ENCODE measurements around the gene BMPER.

BMPER gene

DNA sequence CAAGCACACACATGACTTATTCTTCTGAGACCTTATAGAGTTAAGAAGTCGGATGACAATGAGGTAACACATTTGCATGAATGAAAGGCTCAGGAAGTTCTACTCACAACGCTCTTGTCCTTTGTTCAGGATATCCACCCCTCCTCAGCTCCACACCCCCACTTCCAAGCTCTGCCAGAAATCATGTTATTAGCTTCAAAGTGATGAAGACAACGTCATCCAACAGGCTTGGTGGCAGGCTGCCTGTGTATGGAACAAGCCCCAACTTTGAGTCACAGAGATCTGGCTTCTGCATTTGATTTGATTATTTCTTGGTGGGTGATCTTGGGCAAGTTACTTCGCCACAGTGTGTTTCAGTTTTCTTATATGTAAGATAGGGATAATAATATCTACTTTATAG is 12.4 kb upstream of the BMPER start:
- H3K9me3 ChIP-seq (ENCODE audit: severe bottlenecking): no peaks in the 10 kb centered on the region
- TF ChIP-seq, protein P1, sequence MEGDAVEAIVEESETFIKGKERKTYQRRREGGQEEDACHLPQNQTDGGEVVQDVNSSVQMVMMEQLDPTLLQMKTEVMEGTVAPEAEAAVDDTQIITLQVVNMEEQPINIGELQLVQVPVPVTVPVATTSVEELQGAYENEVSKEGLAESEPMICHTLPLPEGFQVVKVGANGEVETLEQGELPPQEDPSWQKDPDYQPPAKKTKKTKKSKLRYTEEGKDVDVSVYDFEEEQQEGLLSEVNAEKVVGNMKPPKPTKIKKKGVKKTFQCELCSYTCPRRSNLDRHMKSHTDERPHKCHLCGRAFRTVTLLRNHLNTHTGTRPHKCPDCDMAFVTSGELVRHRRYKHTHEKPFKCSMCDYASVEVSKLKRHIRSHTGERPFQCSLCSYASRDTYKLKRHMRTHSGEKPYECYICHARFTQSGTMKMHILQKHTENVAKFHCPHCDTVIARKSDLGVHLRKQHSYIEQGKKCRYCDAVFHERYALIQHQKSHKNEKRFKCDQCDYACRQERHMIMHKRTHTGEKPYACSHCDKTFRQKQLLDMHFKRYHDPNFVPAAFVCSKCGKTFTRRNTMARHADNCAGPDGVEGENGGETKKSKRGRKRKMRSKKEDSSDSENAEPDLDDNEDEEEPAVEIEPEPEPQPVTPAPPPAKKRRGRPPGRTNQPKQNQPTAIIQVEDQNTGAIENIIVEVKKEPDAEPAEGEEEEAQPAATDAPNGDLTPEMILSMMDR (IDR thresholded peaks at IDR 0.05; ENCODE audit: low read depth, low read length): no peak
- no peaks in the 10 kb centered on the region for H3K36me3 ChIP-seq
- no peaks in the 10 kb centered on the region for H3K27me3 ChIP-seq (ENCODE audit: insufficient read depth, low read depth, severe bottlenecking)
- H3K4me3 ChIP-seq (ENCODE audit: low read depth, low read length): no peak overlapping the region
- no peak overlapping the region for H3K27ac ChIP-seq
- no peak for DNase-seq

DNA sequence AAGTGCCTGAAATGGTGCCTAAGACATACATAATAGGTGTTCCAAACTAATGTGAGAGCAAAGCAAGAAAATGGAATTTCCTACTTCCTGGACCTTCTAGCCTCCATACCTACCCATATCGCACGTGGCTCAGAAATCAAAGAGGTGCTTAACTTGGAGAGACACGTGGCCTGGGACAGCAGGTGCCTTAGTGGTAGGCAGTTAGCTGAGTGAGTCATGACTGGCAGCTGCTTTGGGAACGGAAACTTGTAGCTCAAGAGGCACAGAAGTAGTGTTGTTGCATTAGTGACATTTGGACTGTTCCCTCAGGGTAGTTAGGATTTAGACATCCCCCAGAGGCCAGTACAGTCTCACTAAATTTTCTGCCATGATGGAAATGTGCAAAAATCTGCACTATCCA is 12.0 kb upstream of the BMPER start:
- TF ChIP-seq, protein P1 (IDR thresholded peaks at IDR 0.05; ENCODE audit: low read depth, low read length): no peak
- Histone ChIP-seq H3K9me3 (ENCODE audit: severe bottlenecking) (no peaks in the 10 kb centered on the region), H3K4me3 (ENCODE audit: low read depth, low read length) (no peak overlapping the region), H3K27me3 (ENCODE audit: insufficient read depth, low read depth, severe bottlenecking) (no peaks in the 10 kb centered on the region), H3K27ac (no peak overlapping the region), H3K36me3 (no peaks in the 10 kb centered on the region)
- DNase-seq: no peak

DNA sequence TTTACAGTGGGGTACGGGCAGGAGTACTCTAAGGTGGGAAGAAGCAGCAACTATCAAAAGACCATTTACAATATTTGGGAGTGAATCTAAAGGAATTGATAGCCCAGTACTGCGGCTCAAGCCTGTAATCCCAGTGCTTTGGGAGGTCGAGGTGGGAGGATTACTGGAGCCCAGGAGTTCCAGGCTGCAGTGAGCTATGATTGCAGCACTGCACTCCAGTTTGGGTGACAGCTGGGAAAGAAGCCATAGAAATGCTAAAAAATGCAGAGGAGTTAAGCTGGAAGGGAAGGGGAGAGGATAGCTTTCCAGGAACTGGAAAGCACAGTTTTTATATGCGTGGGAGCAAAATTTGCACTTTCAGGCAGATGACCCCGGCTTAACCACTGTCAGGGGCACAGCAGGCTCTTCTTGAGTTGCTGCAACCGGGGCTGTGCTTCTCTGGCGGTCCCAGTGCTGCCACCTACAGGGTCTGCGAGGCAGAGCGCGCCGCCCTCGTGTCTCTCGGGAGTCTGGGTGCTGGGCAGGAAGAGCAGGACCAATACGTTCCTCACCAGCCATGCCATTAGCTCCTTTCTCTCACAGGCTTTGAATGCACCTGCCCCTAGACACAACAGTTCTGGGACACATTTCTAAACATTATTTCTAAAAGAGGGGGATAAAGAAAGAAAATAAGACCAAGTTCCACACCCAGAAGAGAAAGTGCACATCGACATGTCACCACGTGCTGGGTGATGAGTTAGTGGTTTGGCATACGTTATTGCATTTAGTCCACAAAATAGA is 10.1 kb upstream of the BMPER start:
- no peaks in the 10 kb centered on the region for H3K36me3 ChIP-seq
- no peak overlapping the region for H3K27ac ChIP-seq
- H3K9me3 ChIP-seq (ENCODE audit: severe bottlenecking): no peaks in the 10 kb centered on the region
- H3K27me3 ChIP-seq (ENCODE audit: insufficient read depth, low read depth, severe bottlenecking): no peaks in the 10 kb centered on the region
- TF ChIP-seq, protein P1 (IDR thresholded peaks at IDR 0.05; ENCODE audit: low read depth, low read length): peak; percentile 92
- DNase-seq: peak; percentile 88
- no peak overlapping the region for H3K4me3 ChIP-seq (ENCODE audit: low read depth, low read length)

DNA sequence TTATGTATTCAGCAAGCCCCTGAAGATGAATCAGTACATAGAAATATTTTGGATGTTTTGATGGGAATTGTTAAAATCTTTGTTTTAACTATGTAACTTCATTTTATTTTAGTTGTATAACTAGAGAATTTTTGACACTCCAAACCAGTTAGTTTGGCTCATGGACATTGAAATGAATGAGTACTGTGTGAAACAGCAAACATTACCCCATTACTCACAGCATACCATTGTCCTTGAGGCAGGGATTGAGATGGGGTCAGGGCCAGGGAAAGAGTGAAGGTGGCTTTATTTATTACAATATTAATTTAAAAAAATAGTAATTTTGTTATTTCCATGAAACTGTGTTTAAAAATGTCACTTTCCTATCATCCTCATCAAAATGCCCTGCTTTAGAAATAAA is 4.8 kb upstream of the BMPER start:
- no peak overlapping the region for H3K27ac ChIP-seq

DNA sequence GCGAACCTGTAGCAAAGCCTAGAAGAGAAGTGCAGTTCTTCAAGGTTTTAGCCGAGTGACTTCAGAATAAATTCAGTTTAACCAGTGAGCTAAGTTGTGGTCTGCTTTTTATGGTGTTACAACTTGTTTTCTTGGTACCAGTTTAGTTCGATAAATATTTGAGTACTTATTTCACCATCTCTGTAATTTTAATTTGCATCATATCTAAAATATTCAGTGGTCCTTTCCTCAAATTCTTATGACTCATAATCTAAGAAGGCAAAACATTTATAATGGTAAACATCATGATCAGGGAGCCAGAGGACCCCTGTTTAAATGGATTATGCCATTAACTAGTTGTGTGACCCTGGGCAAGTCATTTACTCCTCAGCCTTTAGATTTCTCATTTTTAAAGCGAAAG is 4.1 kb upstream of the BMPER start:
- Histone ChIP-seq H3K27ac (no peak overlapping the region), H3K4me3 (ENCODE audit: low read depth, low read length) (no peak overlapping the region), H3K27me3 (ENCODE audit: insufficient read depth, low read depth, severe bottlenecking) (peaks cover 15% of the 10 kb centered on the region), H3K36me3 (no peaks in the 10 kb centered on the region), H3K9me3 (ENCODE audit: severe bottlenecking) (no peaks in the 10 kb centered on the region)
- no peak for DNase-seq
- TF ChIP-seq, protein P1 (IDR thresholded peaks at IDR 0.05; ENCODE audit: low read depth, low read length): no peak

More for the DNA sequence above, 4.8 kb upstream of the BMPER start:
- H3K36me3 ChIP-seq: no peaks in the 10 kb centered on the region
- TF ChIP-seq, protein P1 (IDR thresholded peaks at IDR 0.05; ENCODE audit: low read depth, low read length): no peak
- no peak overlapping the region for H3K4me3 ChIP-seq (ENCODE audit: low read depth, low read length)
- no peaks in the 10 kb centered on the region for H3K9me3 ChIP-seq (ENCODE audit: severe bottlenecking)
- no peak for DNase-seq
- peaks cover 8% of the 10 kb centered on the region for H3K27me3 ChIP-seq (ENCODE audit: insufficient read depth, low read depth, severe bottlenecking)

DNA sequence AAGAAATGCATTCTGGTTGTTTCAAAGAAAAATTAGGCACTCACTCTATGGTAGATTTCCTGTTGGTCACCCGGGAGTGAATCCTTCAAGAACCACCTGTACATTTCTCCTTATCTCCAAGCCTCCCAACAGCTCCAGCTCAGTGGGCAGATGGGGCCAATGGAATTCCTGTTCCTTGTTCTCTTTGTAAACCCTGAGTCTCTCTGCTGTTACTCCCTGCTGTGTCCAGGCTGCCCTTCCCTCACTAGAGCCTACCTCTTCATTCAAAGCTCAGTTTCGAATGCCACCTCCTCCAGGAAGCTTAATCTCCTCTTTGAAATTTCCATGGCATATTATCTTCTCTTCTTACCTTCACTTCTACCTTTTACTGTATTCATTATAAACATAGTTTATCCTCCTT is 3.5 kb upstream of the BMPER start:
- no peak for DNase-seq
- Histone ChIP-seq H3K4me3 (ENCODE audit: low read depth, low read length) (no peak overlapping the region), H3K27ac (no peak overlapping the region), H3K27me3 (ENCODE audit: insufficient read depth, low read depth, severe bottlenecking) (peaks cover 18% of the 10 kb centered on the region), H3K9me3 (ENCODE audit: severe bottlenecking) (no peaks in the 10 kb centered on the region), H3K36me3 (no peaks in the 10 kb centered on the region)
- TF ChIP-seq, protein P1 (IDR thresholded peaks at IDR 0.05; ENCODE audit: low read depth, low read length): no peak
